Brain microvascular endothelial cell (primary cell): ENCODE results near the gene GAB3.

ENCODE experiments used
- DNase-seq: peaks from one replicate; pipeline ENCODE4 v3.0.0-alpha.2; 2020
- H3K27ac ChIP-seq: fragments of 250-450 bp; sonication (Bioruptor Pico); 2 replicates; pipeline ENCODE4 v1.5.1; 2020; ENCODE audit warnings: mild to moderate bottlenecking, moderate library complexity
- H3K27me3 ChIP-seq: fragments of 250-450 bp; sonication (Bioruptor Pico); replicated peaks from 2 replicates; pipeline ENCODE4 v1.5.1; 2020; ENCODE audit warnings: mild to moderate bottlenecking
- H3K36me3 ChIP-seq: fragments of 250-450 bp; sonication (Bioruptor Pico); replicated peaks from 2 replicates; pipeline ENCODE4 v1.5.1; 2020; ENCODE audit warnings: mild to moderate bottlenecking
- H3K4me3 ChIP-seq: 2 replicates; pipeline ENCODE4 v1.5.1; 2011; ENCODE audit warnings: low read depth, mild to moderate bottlenecking, control low read depth, low read length, moderate library complexity
- CTCF ChIP-seq: IDR thresholded peaks from 2 replicates; pipeline ENCODE4 v1.5.1; 2011; ENCODE audit warnings: low read depth, mild to moderate bottlenecking, moderate library complexity, low read length, control low read depth, inconsistent platforms; ENCODE audit errors: missing control alignments
- in situ Hi-C: cut with HindIII; loops from 2 replicates; pipeline ENCODE4 v1.10.0; 2017; ENCODE audit warnings: low sequenced_read_pairs, low pct_ligation_motif_present

The GAB3 gene

GRCh38 chrX:154776753-154777152 is 25.9 kb upstream of the GAB3 start:
- H3K27me3 ChIP-seq, result no peaks in the 10 kb centered on the region
- in situ Hi-C loops, result no loop called here
- DNase-seq, result no peak
- H3K4me3 ChIP-seq, result no peak overlapping the region
- no peak for TF ChIP-seq CTCF
- no peak overlapping the region for H3K27ac ChIP-seq
- H3K36me3 ChIP-seq, result peaks cover 23% of the 10 kb centered on the region

GRCh38 chrX:154775419-154776349 is 24.8 kb upstream of the GAB3 start:
- Histone ChIP-seq H3K36me3 (peaks cover 27% of the 10 kb centered on the region), H3K27me3 (no peaks in the 10 kb centered on the region), H3K27ac (no peak overlapping the region), H3K4me3 (no peak overlapping the region)
- in situ Hi-C loops, result no loop called here
- no peak for TF ChIP-seq CTCF
- DNase-seq, result no peak

- DNase-seq, result no peak
- Histone ChIP-seq H3K36me3 (peaks cover 33% of the 10 kb centered on the region), H3K27me3 (no peaks in the 10 kb centered on the region), H3K4me3 (no peak overlapping the region), H3K27ac (no peak overlapping the region)
- in situ Hi-C loops, result no loop called here
- no peak for TF ChIP-seq CTCF
Observed at GRCh38 chrX:154774622-154775021, 23.7 kb upstream of the GAB3 start.

GRCh38 chrX:154762537-154763296 is 11.8 kb upstream of the GAB3 start, which contains the start of gene DKC1:
DKC1 (plus strand) TSS chrX:154762864; CDS start chrX:154762966, 102 bp downstream.
- Histone ChIP-seq H3K27me3 (no peaks in the 10 kb centered on the region), H3K27ac (peak within 1 kb of the TSS; percentile 79), H3K4me3 (peak within 1 kb of the TSS; percentile 70), H3K36me3 (peaks cover 17% of the 10 kb centered on the region)
- in situ Hi-C loops, result no loop called here
- DNase-seq, result peak; percentile 91
- peak; percentile 24 for TF ChIP-seq CTCF

GRCh38 chrX:154761977-154762536 is 11.2 kb upstream of the GAB3 start:
- in situ Hi-C loops, result no loop called here
- Histone ChIP-seq H3K4me3 (peak overlapping the region; percentile 56), H3K36me3 (peaks cover 12% of the 10 kb centered on the region), H3K27ac (peak overlapping the region; percentile 58), H3K27me3 (no peaks in the 10 kb centered on the region)
- TF ChIP-seq CTCF, result no peak
- no peak for DNase-seq
